Measurements from ENCODE around the gene SLC9B2. TPM values are rescaled to one million over a fixed set of nuclear protein-coding genes. Genes with fewer than 3 reads are reported as not detected.

The SLC9B2 gene, protein sequence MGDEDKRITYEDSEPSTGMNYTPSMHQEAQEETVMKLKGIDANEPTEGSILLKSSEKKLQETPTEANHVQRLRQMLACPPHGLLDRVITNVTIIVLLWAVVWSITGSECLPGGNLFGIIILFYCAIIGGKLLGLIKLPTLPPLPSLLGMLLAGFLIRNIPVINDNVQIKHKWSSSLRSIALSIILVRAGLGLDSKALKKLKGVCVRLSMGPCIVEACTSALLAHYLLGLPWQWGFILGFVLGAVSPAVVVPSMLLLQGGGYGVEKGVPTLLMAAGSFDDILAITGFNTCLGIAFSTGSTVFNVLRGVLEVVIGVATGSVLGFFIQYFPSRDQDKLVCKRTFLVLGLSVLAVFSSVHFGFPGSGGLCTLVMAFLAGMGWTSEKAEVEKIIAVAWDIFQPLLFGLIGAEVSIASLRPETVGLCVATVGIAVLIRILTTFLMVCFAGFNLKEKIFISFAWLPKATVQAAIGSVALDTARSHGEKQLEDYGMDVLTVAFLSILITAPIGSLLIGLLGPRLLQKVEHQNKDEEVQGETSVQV
- 10 to 100 TPM in 2 of 4 donors, 1 to 10 TPM in 2; 1.1 to 19.0 (median 7.8) TPM for total RNA-seq

DNA sequence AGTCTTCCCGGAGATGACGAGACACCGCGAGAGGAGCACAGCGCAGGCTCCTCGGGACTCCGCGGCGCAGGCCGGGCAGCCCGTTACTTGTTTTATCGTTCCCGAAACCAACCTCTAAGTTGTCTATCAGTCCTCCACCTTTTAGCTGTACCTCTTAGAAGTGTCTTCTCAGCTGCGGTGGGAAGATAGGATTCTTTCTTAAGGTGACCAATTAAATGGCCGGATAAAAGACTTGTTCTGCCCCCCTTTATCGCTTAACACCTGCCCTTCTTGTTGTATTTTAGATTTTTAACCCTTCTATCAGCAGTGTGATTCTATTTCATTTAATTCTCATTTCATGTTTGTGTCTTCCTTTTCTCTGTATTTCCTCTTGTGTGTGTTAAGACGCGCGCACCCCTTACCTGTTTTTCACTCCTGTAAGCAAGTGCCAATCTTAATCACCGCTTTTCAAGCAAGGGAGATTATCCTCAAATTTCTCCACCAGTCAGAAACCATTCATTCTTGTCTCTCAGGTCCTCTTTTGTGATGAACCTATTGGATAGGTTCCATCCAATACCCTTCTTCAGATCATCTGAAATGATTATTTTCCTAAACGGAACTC lies at the start of gene SLC9B2:
Gene SLC9B2 (minus strand): TSS at position 15 of the 601 bp plus-strand sequence. CDS start 9,211 bp downstream, outside the sequence.
- Histone ChIP-seq H3K4me1 (peaks cover 0 to 4% (median 4%) of the 10 kb centered on the region in 4 donors), H3K27me3 (no peaks in the 10 kb centered on the region), H3K27ac (peak within 1 kb of the TSS; percentile 65 to 90 (median 86)), H3K4me3 (peak within 1 kb of the TSS; percentile 58 to 81 (median 76)), H3K9me3 (no peaks in the 10 kb centered on the region), H3K36me3 (peaks cover 0 to 22% (median 0%) of the 10 kb centered on the region in 3 donors)
- no peak for TF ChIP-seq POLR2A (IDR thresholded peaks at IDR 0.05)
- TF ChIP-seq, protein P1, sequence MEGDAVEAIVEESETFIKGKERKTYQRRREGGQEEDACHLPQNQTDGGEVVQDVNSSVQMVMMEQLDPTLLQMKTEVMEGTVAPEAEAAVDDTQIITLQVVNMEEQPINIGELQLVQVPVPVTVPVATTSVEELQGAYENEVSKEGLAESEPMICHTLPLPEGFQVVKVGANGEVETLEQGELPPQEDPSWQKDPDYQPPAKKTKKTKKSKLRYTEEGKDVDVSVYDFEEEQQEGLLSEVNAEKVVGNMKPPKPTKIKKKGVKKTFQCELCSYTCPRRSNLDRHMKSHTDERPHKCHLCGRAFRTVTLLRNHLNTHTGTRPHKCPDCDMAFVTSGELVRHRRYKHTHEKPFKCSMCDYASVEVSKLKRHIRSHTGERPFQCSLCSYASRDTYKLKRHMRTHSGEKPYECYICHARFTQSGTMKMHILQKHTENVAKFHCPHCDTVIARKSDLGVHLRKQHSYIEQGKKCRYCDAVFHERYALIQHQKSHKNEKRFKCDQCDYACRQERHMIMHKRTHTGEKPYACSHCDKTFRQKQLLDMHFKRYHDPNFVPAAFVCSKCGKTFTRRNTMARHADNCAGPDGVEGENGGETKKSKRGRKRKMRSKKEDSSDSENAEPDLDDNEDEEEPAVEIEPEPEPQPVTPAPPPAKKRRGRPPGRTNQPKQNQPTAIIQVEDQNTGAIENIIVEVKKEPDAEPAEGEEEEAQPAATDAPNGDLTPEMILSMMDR (IDR thresholded peaks at IDR 0.05), result no peak
- DNase-seq, result peak in 1 of 3 donors; percentile 25

DNA sequence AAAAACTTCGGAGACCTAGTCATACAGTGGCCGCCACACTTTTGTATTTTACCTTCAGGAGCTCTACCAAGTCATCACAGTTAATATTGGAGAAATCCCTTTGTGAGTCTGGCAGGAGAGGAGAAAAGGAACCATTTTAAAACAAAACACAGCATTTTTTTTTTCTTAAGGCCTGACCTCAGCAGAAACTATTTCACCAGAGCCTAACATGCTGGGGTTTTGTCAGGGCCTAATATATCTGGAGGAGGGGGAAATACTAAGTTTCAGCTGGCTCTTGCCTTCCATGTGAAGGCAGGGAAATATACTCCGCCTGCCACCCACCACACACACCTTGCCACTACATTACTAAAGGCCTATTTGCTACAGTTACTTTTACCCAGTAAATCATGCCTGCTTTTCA lies 49.6 kb upstream of the SLC9B2 start:
- Histone ChIP-seq H3K27ac (no peak overlapping the region), H3K9me3 (no peaks in the 10 kb centered on the region), H3K27me3 (no peaks in the 10 kb centered on the region), H3K36me3 (no peaks in the 10 kb centered on the region), H3K4me1 (no peaks in the 10 kb centered on the region), H3K4me3 (no peak overlapping the region)
- no peak for DNase-seq
- TF ChIP-seq, protein P1 (IDR thresholded peaks at IDR 0.05), result no peak
- no peak for TF ChIP-seq POLR2A (IDR thresholded peaks at IDR 0.05)

DNA sequence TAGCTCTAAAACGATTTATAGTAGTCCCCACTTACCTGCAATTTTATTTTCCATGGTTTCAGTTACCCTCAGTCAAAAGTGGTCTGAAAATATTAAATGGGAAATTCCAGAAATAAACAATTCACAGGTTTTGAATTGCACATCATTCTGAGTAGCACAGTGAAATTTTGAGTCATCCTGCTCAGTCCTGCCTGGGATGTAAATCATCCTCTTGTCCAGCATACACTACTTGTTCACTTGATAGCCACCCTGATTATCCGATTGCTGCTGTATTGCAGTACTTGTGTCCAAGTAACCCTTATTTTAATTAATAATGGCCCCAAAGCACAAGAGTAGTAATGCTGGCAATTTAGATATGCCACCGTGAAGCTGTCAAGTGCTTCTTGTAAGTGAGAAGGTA lies 46.6 kb upstream of the SLC9B2 start:
- Histone ChIP-seq H3K4me3 (no peak overlapping the region), H3K27ac (no peak overlapping the region), H3K27me3 (no peaks in the 10 kb centered on the region), H3K9me3 (no peaks in the 10 kb centered on the region), H3K4me1 (no peaks in the 10 kb centered on the region), H3K36me3 (no peaks in the 10 kb centered on the region)
- TF ChIP-seq, protein P1 (IDR thresholded peaks at IDR 0.05), result no peak
- no peak for TF ChIP-seq POLR2A (IDR thresholded peaks at IDR 0.05)
- no peak for DNase-seq

DNA sequence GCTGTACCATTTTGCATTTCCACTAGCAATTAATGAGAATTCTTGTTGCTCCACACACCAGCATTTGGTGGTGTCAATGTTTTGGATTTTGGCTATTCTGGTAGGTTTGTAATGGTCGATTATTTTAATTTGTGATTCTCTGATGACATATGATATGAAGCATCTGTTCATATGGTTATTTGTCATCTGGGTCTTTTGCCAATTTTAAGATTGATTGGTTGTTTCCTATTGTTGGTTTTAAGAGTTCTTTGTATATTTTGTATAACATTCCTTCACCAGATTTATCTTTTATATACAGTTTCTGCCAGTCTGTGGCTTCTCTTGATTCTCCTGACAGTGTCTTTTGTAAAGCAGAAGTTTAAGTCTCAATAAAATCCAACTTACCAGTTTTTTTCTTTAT lies 41.6 kb upstream of the SLC9B2 start:
- TF ChIP-seq POLR2A (IDR thresholded peaks at IDR 0.05), result no peak
- TF ChIP-seq, protein P1 (IDR thresholded peaks at IDR 0.05), result no peak
- Histone ChIP-seq H3K27me3 (no peaks in the 10 kb centered on the region), H3K4me3 (no peak overlapping the region), H3K27ac (no peak overlapping the region), H3K9me3 (no peaks in the 10 kb centered on the region), H3K4me1 (no peaks in the 10 kb centered on the region), H3K36me3 (no peaks in the 10 kb centered on the region)
- no peak for DNase-seq

DNA sequence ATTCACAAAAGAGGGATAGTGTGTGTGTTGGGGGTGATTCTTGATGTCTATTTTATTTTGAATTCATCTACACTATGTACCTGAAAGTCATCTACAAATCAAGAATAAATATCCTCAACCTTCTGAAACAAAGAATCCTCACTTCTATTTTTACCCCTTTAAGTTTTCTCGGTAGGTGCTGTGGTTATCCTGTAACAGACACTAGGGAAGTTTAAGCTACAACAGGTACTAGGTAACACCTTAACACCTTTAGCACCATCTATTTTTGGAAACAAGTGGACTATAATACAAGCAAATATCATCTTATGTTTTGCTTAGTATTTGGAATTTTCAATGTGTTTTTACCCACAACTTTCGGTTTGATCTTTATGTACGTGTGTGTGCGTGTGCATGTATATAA lies 35.0 kb upstream of the SLC9B2 start:
- no peaks in the 10 kb centered on the region for H3K4me1 ChIP-seq
- no peak overlapping the region for H3K27ac ChIP-seq
- no peaks in the 10 kb centered on the region for H3K27me3 ChIP-seq
- H3K4me3 ChIP-seq, result no peak overlapping the region
- TF ChIP-seq, protein P1 (IDR thresholded peaks at IDR 0.05), result no peak
- no peak for TF ChIP-seq POLR2A (IDR thresholded peaks at IDR 0.05)
- no peak for DNase-seq
- H3K9me3 ChIP-seq, result no peaks in the 10 kb centered on the region
- no peaks in the 10 kb centered on the region for H3K36me3 ChIP-seq

Data from Peyer's patch (tissue), 4 donors.